GM23338 (cell line): Measurements from ENCODE around the gene SORCS2. TPM values are rescaled to one million over a fixed set of nuclear protein-coding genes. Genes with fewer than 3 reads are reported as not detected.

Source experiments
- ATAC-seq: fragments of 200-7000 bp; cut with Tn5 transposase; 3 replicates; pipeline ENCODE4 v1.9.1; 2020
- DNase-seq: peaks from one replicate; pipeline ENCODE4 v3.0.0-alpha.2; 2015; ENCODE audit warnings: low spot score
- H2AFZ ChIP-seq: fragments of 200-600 bp; sonication (generic); 2 replicates; pipeline ENCODE4 v1.8.0; 2016; ENCODE audit warnings: antibody characterized with exemption, mild to moderate bottlenecking, moderate library complexity
- H3F3A ChIP-seq: fragments of 200-600 bp; sonication (generic); replicated peaks from 2 replicates; pipeline ENCODE4 v1.8.0; 2017; ENCODE audit warnings: antibody characterized with exemption, mixed run types, low read depth
- H3K27ac ChIP-seq: fragments of 200-600 bp; sonication (generic); 2 replicates; pipeline ENCODE4 v1.6.1; 2016; ENCODE audit warnings: low read depth
- H3K27me3 ChIP-seq: fragments of 200-600 bp; sonication (generic); 2 replicates; pipeline ENCODE4 v1.8.0; 2016; ENCODE audit warnings: mild to moderate bottlenecking, mixed run types, moderate library complexity; ENCODE audit not compliant: insufficient read depth
- H3K36me3 ChIP-seq: fragments of 200-600 bp; sonication (generic); 2 replicates; pipeline ENCODE4 v1.8.0; 2016; ENCODE audit warnings: mild to moderate bottlenecking; ENCODE audit not compliant: insufficient read depth
- H3K4me1 ChIP-seq: fragments of 200-600 bp; sonication (generic); 2 replicates; pipeline ENCODE4 v1.8.0; 2016; ENCODE audit warnings: mild to moderate bottlenecking, moderate library complexity; ENCODE audit not compliant: insufficient read depth
- H3K4me2 ChIP-seq: fragments of 200-600 bp; sonication (generic); 2 replicates; pipeline ENCODE4 v1.7.1; 2017; ENCODE audit warnings: mixed run types
- H3K4me3 ChIP-seq: fragments of 200-600 bp; sonication (generic); 2 replicates; pipeline ENCODE4 v1.6.1; 2016; ENCODE audit warnings: mixed run types
- H3K79me2 ChIP-seq: fragments of 200-600 bp; sonication (generic); replicated peaks from 2 replicates; pipeline ENCODE4 v1.8.0; 2017; ENCODE audit warnings: mild to moderate bottlenecking; ENCODE audit not compliant: insufficient read depth
- H3K9me2 ChIP-seq: fragments of 200-600 bp; sonication (generic); 2 replicates; pipeline ENCODE4 v1.8.0; 2017; ENCODE audit not compliant: insufficient read depth
- H4K20me1 ChIP-seq: fragments of 200-600 bp; sonication (generic); replicated peaks from 2 replicates; pipeline ENCODE4 v1.8.0; 2017; ENCODE audit warnings: mild to moderate bottlenecking; ENCODE audit not compliant: insufficient read depth
- H3K27ac Mint-ChIP-seq: 2 replicates; pipeline ENCODE4 v1.8.0; 2020; ENCODE audit warnings: inconsistent platforms, mild to moderate bottlenecking, moderate library complexity, mixed read lengths
- H3K27me3 Mint-ChIP-seq: 3 replicates; pipeline ENCODE4 v1.8.0; 2022; ENCODE audit warnings: low read depth, mild to moderate bottlenecking, moderate library complexity, mixed read lengths, inconsistent platforms; ENCODE audit not compliant: insufficient read depth, poor library complexity
- H3K36me3 Mint-ChIP-seq: 3 replicates; pipeline ENCODE4 v1.8.0; 2021; ENCODE audit warnings: low read depth, mild to moderate bottlenecking, inconsistent platforms, moderate library complexity, mixed read lengths
- H3K4me1 Mint-ChIP-seq: 3 replicates; pipeline ENCODE4 v1.8.0; 2020; ENCODE audit warnings: mild to moderate bottlenecking, inconsistent platforms, mixed read lengths
- H3K4me3 Mint-ChIP-seq: 3 replicates; pipeline ENCODE4 v1.8.0; 2021; ENCODE audit warnings: moderate library complexity, mild to moderate bottlenecking, inconsistent platforms, mixed read lengths
- H3K9me3 Mint-ChIP-seq: 3 replicates; pipeline ENCODE4 v1.8.0; 2020; ENCODE audit warnings: moderate library complexity, mild to moderate bottlenecking, inconsistent platforms, mixed read lengths
- EZH2 ChIP-seq: fragments of 200-600 bp; sonication (generic); IDR thresholded peaks from one replicate; pipeline ENCODE4 v1.8.0; 2017; ENCODE audit warnings: antibody characterized with exemption, mild to moderate bottlenecking, low read depth; ENCODE audit not compliant: unreplicated experiment
- STAT1 ChIP-seq: IDR thresholded peaks from one replicate; pipeline ENCODE4 v1.6.1; 2016; ENCODE audit warnings: antibody characterized with exemption; ENCODE audit not compliant: unreplicated experiment
- ZNF114 ChIP-seq: fragments of 250-450 bp; sonication (Bioruptor Pico); IDR thresholded peaks from 2 replicates; pipeline ENCODE4 v1.5.0; 2020; ENCODE audit warnings: mild to moderate bottlenecking, moderate library complexity
- polyA plus RNA-seq: library from polyadenylated mRNA; unstranded; fragments of >200 nt; fragmentation: Nextera tagmentation; extraction: Ambion mirVana; gene quantifications from 2 replicates; pipeline ENCODE4 v1.2.1, GENCODE V29; 2016
- total RNA-seq: library from RNA; depleted of rRNA; stranded (reverse); fragments of >200 nt; shearing (Covaris generic); gene quantifications from 2 replicates; pipeline ENCODE4 v1.2.3, GENCODE V29; 2014
- TF ChIP-seq, protein P1 (sequence below): IDR thresholded peaks from 2 replicates; pipeline ENCODE4 v1.6.1; 2016; ENCODE audit warnings: antibody characterized with exemption
- TF ChIP-seq, protein P2 (sequence below): fragments of 250-450 bp; sonication (Bioruptor Pico); IDR thresholded peaks from 2 replicates; pipeline ENCODE4 v1.5.0; 2020; ENCODE audit warnings: mild to moderate bottlenecking, moderate library complexity

Gene SORCS2
- total and polyA plus RNA-seq, 2 experiments from 2014 or later, result 0.47 to 2.4 TPM

GRCh38 chr4:7228734-7229133 is 36.4 kb downstream of the SORCS2 start:
- Histone ChIP-seq H4K20me1 (no peaks in the 10 kb centered on the region), H3K4me3 (no peak overlapping the region), H3F3A (no peaks in the 10 kb centered on the region), H3K27ac (no peak overlapping the region), H2AFZ (no peak overlapping the region), H3K4me2 (no peak overlapping the region), H3K79me2 (no peaks in the 10 kb centered on the region), H3K4me1 (no peaks in the 10 kb centered on the region), H3K36me3 (no peaks in the 10 kb centered on the region), H3K9me2 (no peaks in the 10 kb centered on the region), H3K27me3 (no peaks in the 10 kb centered on the region)
- H3K9me3 Mint-ChIP-seq, result no peaks in the 10 kb centered on the region
- TF ChIP-seq STAT1 (no peak), EZH2 (no peak), ZNF114 (no peak)
- TF ChIP-seq, protein P1, sequence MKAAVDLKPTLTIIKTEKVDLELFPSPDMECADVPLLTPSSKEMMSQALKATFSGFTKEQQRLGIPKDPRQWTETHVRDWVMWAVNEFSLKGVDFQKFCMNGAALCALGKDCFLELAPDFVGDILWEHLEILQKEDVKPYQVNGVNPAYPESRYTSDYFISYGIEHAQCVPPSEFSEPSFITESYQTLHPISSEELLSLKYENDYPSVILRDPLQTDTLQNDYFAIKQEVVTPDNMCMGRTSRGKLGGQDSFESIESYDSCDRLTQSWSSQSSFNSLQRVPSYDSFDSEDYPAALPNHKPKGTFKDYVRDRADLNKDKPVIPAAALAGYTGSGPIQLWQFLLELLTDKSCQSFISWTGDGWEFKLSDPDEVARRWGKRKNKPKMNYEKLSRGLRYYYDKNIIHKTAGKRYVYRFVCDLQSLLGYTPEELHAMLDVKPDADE, result no peak
- TF ChIP-seq, protein P2, sequence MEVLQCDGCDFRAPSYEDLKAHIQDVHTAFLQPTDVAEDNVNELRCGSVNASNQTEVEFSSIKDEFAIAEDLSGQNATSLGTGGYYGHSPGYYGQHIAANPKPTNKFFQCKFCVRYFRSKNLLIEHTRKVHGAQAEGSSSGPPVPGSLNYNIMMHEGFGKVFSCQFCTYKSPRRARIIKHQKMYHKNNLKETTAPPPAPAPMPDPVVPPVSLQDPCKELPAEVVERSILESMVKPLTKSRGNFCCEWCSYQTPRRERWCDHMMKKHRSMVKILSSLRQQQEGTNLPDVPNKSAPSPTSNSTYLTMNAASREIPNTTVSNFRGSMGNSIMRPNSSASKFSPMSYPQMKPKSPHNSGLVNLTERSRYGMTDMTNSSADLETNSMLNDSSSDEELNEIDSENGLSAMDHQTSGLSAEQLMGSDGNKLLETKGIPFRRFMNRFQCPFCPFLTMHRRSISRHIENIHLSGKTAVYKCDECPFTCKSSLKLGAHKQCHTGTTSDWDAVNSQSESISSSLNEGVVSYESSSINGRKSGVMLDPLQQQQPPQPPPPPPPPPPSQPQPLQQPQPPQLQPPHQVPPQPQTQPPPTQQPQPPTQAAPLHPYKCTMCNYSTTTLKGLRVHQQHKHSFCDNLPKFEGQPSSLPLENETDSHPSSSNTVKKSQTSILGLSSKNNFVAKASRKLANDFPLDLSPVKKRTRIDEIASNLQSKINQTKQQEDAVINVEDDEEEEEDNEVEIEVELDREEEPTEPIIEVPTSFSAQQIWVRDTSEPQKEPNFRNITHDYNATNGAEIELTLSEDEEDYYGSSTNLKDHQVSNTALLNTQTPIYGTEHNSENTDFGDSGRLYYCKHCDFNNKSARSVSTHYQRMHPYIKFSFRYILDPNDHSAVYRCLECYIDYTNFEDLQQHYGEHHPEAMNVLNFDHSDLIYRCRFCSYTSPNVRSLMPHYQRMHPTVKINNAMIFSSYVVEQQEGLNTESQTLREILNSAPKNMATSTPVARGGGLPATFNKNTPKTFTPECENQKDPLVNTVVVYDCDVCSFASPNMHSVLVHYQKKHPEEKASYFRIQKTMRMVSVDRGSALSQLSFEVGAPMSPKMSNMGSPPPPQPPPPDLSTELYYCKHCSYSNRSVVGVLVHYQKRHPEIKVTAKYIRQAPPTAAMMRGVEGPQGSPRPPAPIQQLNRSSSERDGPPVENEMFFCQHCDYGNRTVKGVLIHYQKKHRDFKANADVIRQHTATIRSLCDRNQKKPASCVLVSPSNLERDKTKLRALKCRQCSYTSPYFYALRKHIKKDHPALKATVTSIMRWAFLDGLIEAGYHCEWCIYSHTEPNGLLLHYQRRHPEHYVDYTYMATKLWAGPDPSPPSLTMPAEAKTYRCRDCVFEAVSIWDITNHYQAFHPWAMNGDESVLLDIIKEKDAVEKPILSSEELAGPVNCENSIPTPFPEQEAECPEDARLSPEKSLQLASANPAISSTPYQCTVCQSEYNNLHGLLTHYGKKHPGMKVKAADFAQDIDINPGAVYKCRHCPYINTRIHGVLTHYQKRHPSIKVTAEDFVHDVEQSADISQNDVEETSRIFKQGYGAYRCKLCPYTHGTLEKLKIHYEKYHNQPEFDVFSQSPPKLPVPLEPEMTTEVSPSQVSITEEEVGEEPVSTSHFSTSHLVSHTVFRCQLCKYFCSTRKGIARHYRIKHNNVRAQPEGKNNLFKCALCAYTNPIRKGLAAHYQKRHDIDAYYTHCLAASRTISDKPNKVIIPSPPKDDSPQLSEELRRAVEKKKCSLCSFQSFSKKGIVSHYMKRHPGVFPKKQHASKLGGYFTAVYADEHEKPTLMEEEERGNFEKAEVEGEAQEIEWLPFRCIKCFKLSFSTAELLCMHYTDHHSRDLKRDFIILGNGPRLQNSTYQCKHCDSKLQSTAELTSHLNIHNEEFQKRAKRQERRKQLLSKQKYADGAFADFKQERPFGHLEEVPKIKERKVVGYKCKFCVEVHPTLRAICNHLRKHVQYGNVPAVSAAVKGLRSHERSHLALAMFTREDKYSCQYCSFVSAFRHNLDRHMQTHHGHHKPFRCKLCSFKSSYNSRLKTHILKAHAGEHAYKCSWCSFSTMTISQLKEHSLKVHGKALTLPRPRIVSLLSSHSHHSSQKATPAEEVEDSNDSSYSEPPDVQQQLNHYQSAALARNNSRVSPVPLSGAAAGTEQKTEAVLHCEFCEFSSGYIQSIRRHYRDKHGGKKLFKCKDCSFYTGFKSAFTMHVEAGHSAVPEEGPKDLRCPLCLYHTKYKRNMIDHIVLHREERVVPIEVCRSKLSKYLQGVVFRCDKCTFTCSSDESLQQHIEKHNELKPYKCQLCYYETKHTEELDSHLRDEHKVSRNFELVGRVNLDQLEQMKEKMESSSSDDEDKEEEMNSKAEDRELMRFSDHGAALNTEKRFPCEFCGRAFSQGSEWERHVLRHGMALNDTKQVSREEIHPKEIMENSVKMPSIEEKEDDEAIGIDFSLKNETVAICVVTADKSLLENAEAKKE (CRISPR knock-in tag), result no peak
- no peak overlapping the region for H3K27ac Mint-ChIP-seq
- no peaks in the 10 kb centered on the region for H3K4me1 Mint-ChIP-seq
- DNase-seq (no peak), ATAC-seq (no peak)
- no peak overlapping the region for H3K4me3 Mint-ChIP-seq
- H3K36me3 Mint-ChIP-seq, result no peaks in the 10 kb centered on the region
- H3K27me3 Mint-ChIP-seq, result peaks cover 2% of the 10 kb centered on the region
